GM19025 (cell line): ENCODE data around the gene TECPR1.

Experiments used
- ATAC-seq: cut with Tn5 transposase; IDR thresholded peaks from one replicate; pipeline ENCODE4 v1.9.1; 2021; ENCODE audit warnings: mild to moderate bottlenecking, low read depth, moderate library complexity; ENCODE audit not compliant: unreplicated experiment

Gene TECPR1

GRCh38 chr7:98285157-98286092 is 33.4 kb upstream of the TECPR1 start:
- no peak for ATAC-seq

GRCh38 chr7:98284335-98285036 is 32.5 kb upstream of the TECPR1 start:
- no peak for ATAC-seq

GRCh38 chr7:98283887-98284222 is 31.8 kb upstream of the TECPR1 start:
- ATAC-seq, result no peak

- no peak for ATAC-seq
Measured at GRCh38 chr7:98283127-98283886, 31.3 kb upstream of the TECPR1 start.

- ATAC-seq, result no peak
Measured at GRCh38 chr7:98282703-98283102, 30.7 kb upstream of the TECPR1 start.

- ATAC-seq, result peak; percentile 34
Measured at GRCh38 chr7:98281757-98282606, 29.9 kb upstream of the TECPR1 start.

GRCh38 chr7:98280791-98281756 is 29.0 kb upstream of the TECPR1 start, which contains the start of gene BRI3:
Gene BRI3 (plus strand): TSS chr7:98281686. CDS start chr7:98281796, 110 bp downstream.
- peak; percentile 77 for ATAC-seq

- ATAC-seq, result no peak
Measured at GRCh38 chr7:98280296-98280695, 28.3 kb upstream of the TECPR1 start.

GRCh38 chr7:98278936-98279335 is 26.9 kb upstream of the TECPR1 start:
- no peak for ATAC-seq

GRCh38 chr7:98278408-98278807 is 26.4 kb upstream of the TECPR1 start:
- no peak for ATAC-seq

- ATAC-seq, result no peak
Measured at GRCh38 chr7:98276241-98276761, 24.3 kb upstream of the TECPR1 start.

- no peak for ATAC-seq
Measured at GRCh38 chr7:98267303-98267702, 15.3 kb upstream of the TECPR1 start.

GRCh38 chr7:98266840-98267239 is 14.8 kb upstream of the TECPR1 start:
- ATAC-seq, result no peak

- ATAC-seq, result no peak
Measured at GRCh38 chr7:98265841-98266271, 13.8 kb upstream of the TECPR1 start.

- ATAC-seq, result no peak
Measured at GRCh38 chr7:98257701-98258100, 5.7 kb upstream of the TECPR1 start.

- ATAC-seq, result no peak
Measured at GRCh38 chr7:98256431-98256830, 4.4 kb upstream of the TECPR1 start.

- ATAC-seq, result no peak
Measured at GRCh38 chr7:98254951-98255610, 3.0 kb upstream of the TECPR1 start.

- ATAC-seq, result no peak
Measured at GRCh38 chr7:98254516-98254915, 2.5 kb upstream of the TECPR1 start.
